Adrenal gland (tissue), 12 donors: ENCODE data around the gene MPZ. TPM values are rescaled to one million over a fixed set of nuclear protein-coding genes. Genes with fewer than 3 reads are reported as not detected.

Source experiments
- DNase-seq, 7 donors: peaks; one replicate each; pipeline ENCODE4 v3.0.0-alpha.2; 2019 to 2020
- H3K27ac ChIP-seq, 5 donors: fragments of 200-600 bp; sonication (generic) in 4 of 5; 1 replicate in 3 of 5; 2 replicates in 2 of 5; pipeline versions ENCODE4 v1.5.1 to v1.8.0; 2016 to 2020; ENCODE audit warnings: mild to moderate bottlenecking in 1 of 5
- H3K27me3 ChIP-seq: fragments of 200-600 bp; 2 replicates; pipeline ENCODE4 v1.8.0; 2021
- H3K36me3 ChIP-seq, 2 donors: fragments of 200-600 bp; replicated peaks in 1 of 2; 1 replicate in 1 of 2; 2 replicates in 1 of 2; pipeline versions ENCODE4 v1.5.1 to v1.8.0; 2018 to 2022
- H3K4me1 ChIP-seq, 2 donors: fragments of 200-600 bp; replicated peaks in 1 of 2; 1 replicate in 1 of 2; 2 replicates in 1 of 2; pipeline versions ENCODE4 v1.5.1 to v1.8.0; 2018 to 2021
- H3K4me3 ChIP-seq, 4 donors: fragments of 200-600 bp; sonication (generic) in 3 of 4; one replicate each; pipeline ENCODE4 v1.5.1; 2016 to 2018
- H3K9me3 ChIP-seq, 3 donors: fragments of 200-600 bp; sonication (generic) in 1 of 3; replicated peaks in 1 of 3; 1 replicate in 2 of 3; 2 replicates in 1 of 3; pipeline versions ENCODE4 v1.5.1 to v1.8.0; 2016 to 2021
- POLR2A ChIP-seq, 2 donors: fragments of 450-650 bp; IDR thresholded peaks; one replicate each; pipeline ENCODE4 v1.6.1; 2017; ENCODE audit warnings: antibody characterized with exemption in 2 of 2, mild to moderate bottlenecking in 2 of 2, moderate library complexity in 1 of 2
- WGBS, 4 donors: extraction: QIAGEN DNeasy Blood & Tissue Kit in 2 of 4; methylation state at CpG; one replicate each; pipeline versions ENCODE4 v1.1.5 to v1.1.7; 2013 to 2017; 5-methylcytosine and 5-hydroxymethylcytosine counted together
- intact Hi-C, 2 donors: fragments of 100-400 bp; cut with DNase I; formaldehyde crosslinking; loops; one replicate each; pipeline versions ENCODE4 v1.14.1 to v1.15.0; 2022 to 2023
- polyA plus RNA-seq, 3 donors: library from polyadenylated mRNA; stranded (reverse); fragments of 200-250 nt in 2 of 3; fragments of 350-450 nt in 1 of 3; fragmentation: Illumina TruSeq in 1 of 3; extraction: RNeasy Lipid Tissue Mini Kit (QIAGEN cat#74804) in 1 of 3; gene quantifications; one replicate each; pipeline ENCODE4 v1.2.3, GENCODE V29; 2013 to 2014
- total RNA-seq, 9 donors: library from RNA; depleted of rRNA in 4 of 9; stranded (reverse); fragments of >200 nt in 4 of 9; fragments of 120-200 nt in 1 of 9; fragmentation: NEBNext Ultra II Directional in 1 of 9; extraction: Animal tissue kit (Norgen Biotek cat#: 25700) in 1 of 9; gene quantifications; one replicate each; pipeline versions ENCODE4 v1.1.0 to v1.2.4, GENCODE V29; 2013 to 2023
- TF ChIP-seq, protein P1 (sequence below), 6 experiments: fragments of 450-650 bp in 4 of 6; fragments of 200-600 bp in 2 of 6; sonication (generic) in 1 of 6; IDR thresholded peaks; 1 replicate in 5 of 6; 2 replicates in 1 of 6; pipeline versions ENCODE4 v1.5.1 to v1.8.0; 2016 to 2021; ENCODE audit warnings: antibody characterized with exemption in 6 of 6, mild to moderate bottlenecking in 2 of 6, moderate library complexity in 1 of 6
- donor health status: healthy with polysubstance abuse.
- donor health status: Bipolar disorder and iron deficiency.
- donor health status: DM: yes; HTN: yes; CAD: no.
- donor health status: DM: no; HTN: no; CAD: no.
- donor health status: DM: no; HTN: no; CAD: no.
- donor health status: DM: yes; HTN: yes; CAD: no.

MPZ gene
- total and polyA plus RNA-seq, 12 donors, result 0.66 to 10.3 (median 4.0) TPM

DNA sequence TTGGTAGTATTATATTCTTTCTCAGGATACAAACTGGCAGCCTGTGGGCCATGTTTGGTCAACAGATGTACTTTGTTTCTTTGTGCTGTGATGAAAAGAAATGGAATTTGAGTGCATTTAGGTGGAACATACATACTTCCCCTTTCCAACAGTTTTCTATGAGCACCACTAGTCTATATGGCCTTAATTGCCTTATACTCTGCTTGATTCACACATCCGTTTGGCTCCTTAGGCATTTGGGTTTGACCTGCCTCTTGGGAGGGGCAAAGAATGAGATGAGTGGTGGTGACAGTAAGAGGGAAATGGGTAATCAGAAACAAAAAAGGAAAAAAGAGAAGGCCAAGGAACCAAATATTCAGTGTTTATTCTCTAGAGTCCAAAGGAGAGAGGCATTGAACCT is 40.9 kb upstream of the MPZ start:
- H3K4me3 ChIP-seq, result no peak overlapping the region
- H3K36me3 ChIP-seq, result peaks cover 0 to 5% of the 10 kb centered on the region in 2 donors
- peak overlapping the region in 1 of 5 donors; percentile 2 for H3K27ac ChIP-seq
- no peak for DNase-seq
- no peaks in the 10 kb centered on the region for H3K9me3 ChIP-seq
- WGBS, 4 donors, result 83 to 91% (median 88%) methylated on average over 1 of the region's 1 CpG
- H3K27me3 ChIP-seq, result no peaks in the 10 kb centered on the region
- no peak for TF ChIP-seq POLR2A (IDR thresholded peaks at IDR 0.05)
- TF ChIP-seq, protein P1, sequence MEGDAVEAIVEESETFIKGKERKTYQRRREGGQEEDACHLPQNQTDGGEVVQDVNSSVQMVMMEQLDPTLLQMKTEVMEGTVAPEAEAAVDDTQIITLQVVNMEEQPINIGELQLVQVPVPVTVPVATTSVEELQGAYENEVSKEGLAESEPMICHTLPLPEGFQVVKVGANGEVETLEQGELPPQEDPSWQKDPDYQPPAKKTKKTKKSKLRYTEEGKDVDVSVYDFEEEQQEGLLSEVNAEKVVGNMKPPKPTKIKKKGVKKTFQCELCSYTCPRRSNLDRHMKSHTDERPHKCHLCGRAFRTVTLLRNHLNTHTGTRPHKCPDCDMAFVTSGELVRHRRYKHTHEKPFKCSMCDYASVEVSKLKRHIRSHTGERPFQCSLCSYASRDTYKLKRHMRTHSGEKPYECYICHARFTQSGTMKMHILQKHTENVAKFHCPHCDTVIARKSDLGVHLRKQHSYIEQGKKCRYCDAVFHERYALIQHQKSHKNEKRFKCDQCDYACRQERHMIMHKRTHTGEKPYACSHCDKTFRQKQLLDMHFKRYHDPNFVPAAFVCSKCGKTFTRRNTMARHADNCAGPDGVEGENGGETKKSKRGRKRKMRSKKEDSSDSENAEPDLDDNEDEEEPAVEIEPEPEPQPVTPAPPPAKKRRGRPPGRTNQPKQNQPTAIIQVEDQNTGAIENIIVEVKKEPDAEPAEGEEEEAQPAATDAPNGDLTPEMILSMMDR (IDR thresholded peaks at IDR 0.05), result no peak
- H3K4me1 ChIP-seq, result peaks cover 7 to 20% of the 10 kb centered on the region in 2 donors
- intact Hi-C loops, result no loop called here

DNA sequence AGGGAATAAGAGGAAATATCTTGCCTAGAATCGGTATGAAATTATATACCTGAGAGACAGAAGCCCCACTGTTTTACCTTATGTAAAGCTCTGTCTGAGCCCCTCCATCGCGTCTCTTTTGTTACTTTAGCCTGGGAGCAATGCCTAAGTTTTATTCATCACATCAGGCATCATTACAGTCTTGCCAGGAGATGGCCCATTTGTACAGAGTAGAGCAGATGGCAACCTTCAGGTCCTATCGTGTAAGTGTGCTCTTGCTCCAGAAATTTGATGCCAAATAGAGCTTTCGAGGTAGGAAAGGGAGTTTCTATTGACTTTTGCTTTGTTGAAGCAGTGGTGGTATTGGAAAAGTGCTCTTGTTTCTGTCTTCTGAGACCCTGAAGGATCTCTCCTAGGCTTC is 33.1 kb upstream of the MPZ start:
- Histone ChIP-seq H3K4me1 (peaks cover 0 to 7% of the 10 kb centered on the region in 2 donors), H3K4me3 (no peak overlapping the region), H3K36me3 (peaks cover 0 to 27% of the 10 kb centered on the region in 2 donors), H3K27ac (no peak overlapping the region), H3K27me3 (no peaks in the 10 kb centered on the region), H3K9me3 (no peaks in the 10 kb centered on the region)
- intact Hi-C loops, result no loop called here
- no peak for TF ChIP-seq POLR2A (IDR thresholded peaks at IDR 0.05)
- TF ChIP-seq, protein P1 (IDR thresholded peaks at IDR 0.05), result no peak
- DNase-seq, result no peak
- 89 to 97% (median 94%) methylated on average over 5 of the region's 5 CpGs for WGBS, 4 donors

DNA sequence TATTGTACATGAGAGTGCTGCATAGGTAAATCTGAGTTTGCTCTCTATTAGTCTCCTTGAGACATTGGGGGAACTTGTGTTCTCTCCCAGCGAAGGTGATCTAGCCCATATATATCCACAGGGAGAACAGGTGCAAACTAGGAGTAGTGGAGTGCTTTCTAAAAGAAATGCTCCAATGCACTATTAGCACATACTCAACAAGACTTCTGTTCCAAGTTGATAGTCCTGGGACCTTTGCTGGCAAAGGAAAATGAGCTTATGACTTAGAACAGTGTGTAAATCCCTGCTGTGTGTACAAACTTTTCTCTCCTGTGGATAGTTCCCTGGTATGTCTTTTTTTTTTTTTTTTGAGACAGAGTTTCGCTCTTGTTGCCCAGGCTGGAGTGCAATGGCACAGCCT is 32.4 kb upstream of the MPZ start:
- Histone ChIP-seq H3K27me3 (no peaks in the 10 kb centered on the region), H3K9me3 (no peaks in the 10 kb centered on the region), H3K4me1 (peaks cover 0 to 13% of the 10 kb centered on the region in 2 donors), H3K27ac (no peak overlapping the region), H3K36me3 (peaks cover 0 to 34% of the 10 kb centered on the region in 2 donors), H3K4me3 (no peak overlapping the region)
- intact Hi-C loops, result no loop called here
- no peak for TF ChIP-seq POLR2A (IDR thresholded peaks at IDR 0.05)
- TF ChIP-seq, protein P1 (IDR thresholded peaks at IDR 0.05), result no peak
- WGBS, 4 donors, result 91 to 100% (median 96%) methylated on average over 2 of the region's 2 CpGs
- no peak for DNase-seq

DNA sequence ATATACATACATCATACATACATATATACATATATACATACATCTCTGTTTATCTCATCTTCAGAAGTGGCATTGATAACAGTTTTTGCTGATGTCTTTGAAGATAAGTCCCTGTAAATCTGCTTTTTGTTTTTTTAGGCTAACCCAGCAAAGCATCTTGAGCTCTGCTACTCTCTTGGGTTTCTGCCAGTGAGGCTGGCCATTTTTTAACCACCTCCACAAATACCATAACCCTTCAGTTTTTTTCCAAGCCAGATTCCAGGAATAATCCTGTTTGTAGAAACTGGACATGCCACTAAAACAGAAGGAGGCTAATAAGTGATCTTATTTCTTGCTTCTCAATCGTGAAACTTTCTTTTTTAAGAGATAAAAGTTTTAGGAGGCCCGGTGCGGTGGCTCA is 26.0 kb upstream of the MPZ start:
- Histone ChIP-seq H3K27me3 (no peaks in the 10 kb centered on the region), H3K4me3 (no peak overlapping the region), H3K9me3 (no peaks in the 10 kb centered on the region), H3K36me3 (peaks cover 0 to 71% of the 10 kb centered on the region in 2 donors), H3K4me1 (peaks cover 0 to 13% of the 10 kb centered on the region in 2 donors), H3K27ac (no peak overlapping the region)
- intact Hi-C loops, result no loop called here
- DNase-seq, result no peak
- 85 to 93% (median 88%) methylated on average over 3 of the region's 3 CpGs for WGBS, 4 donors
- no peak for TF ChIP-seq POLR2A (IDR thresholded peaks at IDR 0.05)
- TF ChIP-seq, protein P1 (IDR thresholded peaks at IDR 0.05), result no peak
